HepG2 (cell line): ENCODE data around the gene MYOZ3. TPM values are rescaled to one million over a fixed set of nuclear protein-coding genes. Genes with fewer than 3 reads are reported as not detected.

Experiments
- ATAC-seq: fragments of 200-7000 bp; cut with Tn5 transposase; 3 replicates; pipeline ENCODE4 v1.9.1; 2020; ENCODE audit warnings: mild to moderate bottlenecking, moderate library complexity
- BruUV-seq: library from RNA; stranded (reverse); fragments of 400-500 nt; replicated peaks from 2 replicates; lab custom pipeline; 2021; lab: Mats Ljungman, UMichigan
- CTCF ChIA-PET: fragments of 300-600 bp; formaldehyde crosslinking; extraction: SDS; loops from one replicate; lab custom pipeline; 2021; ENCODE audit warnings: low total read pairs, inconsistent platforms, low intra/inter-chr PET ratio; lab: Yijun Ruan, JAX
- POLR2A ChIA-PET: fragments of 350-600 bp; sonication (Branson Sonifier 250); formaldehyde crosslinking; loops from one replicate; lab custom pipeline; 2020; ENCODE audit warnings: antibody characterized with exemption, inconsistent platforms; lab: Yijun Ruan, JAX
- DNase-seq: peaks from one replicate; pipeline ENCODE4 v3.0.0-alpha.2; 2015; ENCODE audit warnings: low spot score
- FAIRE-seq: peaks from 3 replicates; lab custom pipeline; 2011; peaks lifted over from hg19 to GRCh38; lab: Jason Lieb, UNC
- H2AFZ ChIP-seq: one replicate; pipeline ENCODE4 v1.6.1; 2011; ENCODE audit warnings: low read length, inconsistent platforms
- H3K27ac ChIP-seq: fragments of 300-600 bp; 3 replicates; pipeline ENCODE4 v1.8.0; 2011; ENCODE audit warnings: mixed run types, mild to moderate bottlenecking, mixed read lengths, low read length, inconsistent platforms; ENCODE audit not compliant: insufficient read depth; ENCODE audit errors: extremely low read length
- H3K27me3 ChIP-seq, 2 experiments: fragments of 200-600 bp in 1 of 2; 2 replicates in 1 of 2; 3 replicates in 1 of 2; pipeline versions ENCODE4 v1.6.0 to v1.8.0; 2011; ENCODE audit warnings: low read length in 2 of 2, mild to moderate bottlenecking in 2 of 2, moderate library complexity in 2 of 2, inconsistent platforms in 1 of 2; ENCODE audit not compliant: insufficient read depth in 2 of 2, control insufficient read depth in 1 of 2
- H3K36me3 ChIP-seq, 2 experiments: fragments of 200-600 bp in 1 of 2; replicated peaks in 1 of 2; 2 replicates in 1 of 2; 3 replicates in 1 of 2; pipeline versions ENCODE4 v1.5.1 to v1.8.0; 2011; ENCODE audit warnings: low read length in 2 of 2, inconsistent platforms in 1 of 2; ENCODE audit not compliant: insufficient read depth in 2 of 2, control insufficient read depth in 1 of 2
- H3K4me1 ChIP-seq: 2 replicates; pipeline ENCODE4 v1.5.1; 2012; ENCODE audit warnings: low read length, inconsistent platforms; ENCODE audit not compliant: insufficient read depth
- H3K4me2 ChIP-seq: 2 replicates; pipeline ENCODE4 v1.6.0; 2011; ENCODE audit warnings: low read depth, low read length, inconsistent platforms
- H3K4me3 ChIP-seq, 3 experiments: fragments of 200-600 bp in 1 of 3; sonication (generic), shearing (Covaris generic) in 1 of 3; replicated peaks in 1 of 3; 2 replicates each; pipeline ENCODE4 v1.5.1; 2011 to 2016; ENCODE audit warnings: low read length in 3 of 3, inconsistent platforms in 2 of 3, low read depth in 2 of 3, mild to moderate bottlenecking in 2 of 3, control low read depth in 1 of 3, mixed read lengths in 1 of 3; ENCODE audit not compliant: insufficient read depth in 1 of 3
- H3K79me2 ChIP-seq: one replicate; pipeline ENCODE4 v1.6.1; 2011; ENCODE audit warnings: low read length, inconsistent platforms; ENCODE audit not compliant: insufficient read depth
- H3K9ac ChIP-seq: 2 replicates; pipeline ENCODE4 v1.6.0; 2011; ENCODE audit warnings: mild to moderate bottlenecking, low read depth, low read length, inconsistent platforms; ENCODE audit not compliant: insufficient read depth
- H3K9me3 ChIP-seq: 2 replicates; pipeline ENCODE4 v1.5.1; 2012; ENCODE audit warnings: mild to moderate bottlenecking, low read length
- H4K20me1 ChIP-seq: 2 replicates; pipeline ENCODE4 v1.6.0; 2011; ENCODE audit warnings: inconsistent platforms, mild to moderate bottlenecking, low read length, moderate library complexity; ENCODE audit not compliant: insufficient read depth
- ATF5 ChIP-seq: sonication (generic); formaldehyde crosslinking; IDR thresholded peaks from 2 replicates; pipeline ENCODE4 v1.4.0; 2020; ENCODE audit warnings: mild to moderate bottlenecking, low read depth, missing genetic modification reagents
- CBFB ChIP-seq: sonication (generic); formaldehyde crosslinking; IDR thresholded peaks from 2 replicates; pipeline ENCODE4 v1.4.0; 2020; ENCODE audit warnings: missing genetic modification reagents
- CREBL2 ChIP-seq: sonication (generic); formaldehyde crosslinking; IDR thresholded peaks from 2 replicates; pipeline ENCODE4 v1.8.1; 2023; ENCODE audit warnings: missing genetic modification reagents, mild to moderate bottlenecking, borderline replicate concordance
- GLMP ChIP-seq: sonication (generic); formaldehyde crosslinking; IDR thresholded peaks from 2 replicates; pipeline ENCODE4 v1.9.0; 2021; ENCODE audit warnings: missing genetic modification reagents, mild to moderate bottlenecking, borderline replicate concordance
- NR0B2 ChIP-seq: sonication (generic); formaldehyde crosslinking; IDR thresholded peaks from 2 replicates; pipeline ENCODE4 v1.4.0; 2020; ENCODE audit warnings: mild to moderate bottlenecking, missing genetic modification reagents
- PLSCR1 ChIP-seq: sonication (generic); formaldehyde crosslinking; IDR thresholded peaks from 2 replicates; pipeline ENCODE4 v1.5.0; 2020; ENCODE audit warnings: missing genetic modification reagents, mild to moderate bottlenecking, borderline replicate concordance
- POLR2AphosphoS2 ChIP-seq: IDR thresholded peaks from 2 replicates; pipeline ENCODE4 v1.6.1; 2011; ENCODE audit warnings: low read depth, low read length, improper control_type of control experiment
- SP140L ChIP-seq: sonication (generic); formaldehyde crosslinking; IDR thresholded peaks from 2 replicates; pipeline ENCODE4 v1.4.0; 2020; ENCODE audit warnings: missing genetic modification reagents, borderline replicate concordance
- ZFP1 ChIP-seq: IDR thresholded peaks from 2 replicates; pipeline ENCODE4 v1.6.1; 2016
- ZNF570 ChIP-seq: sonication (generic); formaldehyde crosslinking; IDR thresholded peaks from 2 replicates; pipeline ENCODE4 v1.4.0; 2020; ENCODE audit warnings: mild to moderate bottlenecking, missing genetic modification reagents, borderline replicate concordance
- ZNF615 ChIP-seq: sonication (generic); formaldehyde crosslinking; IDR thresholded peaks from 2 replicates; pipeline ENCODE4 v1.5.0; 2020; ENCODE audit warnings: mild to moderate bottlenecking, missing genetic modification reagents, borderline replicate concordance
- ZNF709 ChIP-seq: sonication (generic); formaldehyde crosslinking; IDR thresholded peaks from 2 replicates; pipeline ENCODE4 v1.5.0; 2020; ENCODE audit warnings: mild to moderate bottlenecking, missing genetic modification reagents
- ZNF710 ChIP-seq: sonication (generic); formaldehyde crosslinking; IDR thresholded peaks from 2 replicates; pipeline ENCODE4 v1.5.0; 2020; ENCODE audit warnings: mild to moderate bottlenecking, missing genetic modification reagents, borderline replicate concordance
- ZSCAN22 ChIP-seq: sonication (generic); formaldehyde crosslinking; IDR thresholded peaks from 2 replicates; pipeline ENCODE4 v1.4.0; 2020; ENCODE audit warnings: mild to moderate bottlenecking, missing genetic modification reagents
- ZSCAN25 ChIP-seq: sonication (generic); formaldehyde crosslinking; IDR thresholded peaks from 2 replicates; pipeline ENCODE4 v1.8.0; 2022; ENCODE audit warnings: mild to moderate bottlenecking, missing genetic modification reagents
- WGBS: methylation state at CpG from one replicate; pipeline ENCODE4 v1.1.6; 2017; ENCODE audit warnings: low lambda C conversion rate; 5-methylcytosine and 5-hydroxymethylcytosine counted together
- in situ Hi-C: cut with HindIII; loops from 2 replicates; pipeline ENCODE4 v1.10.0; 2017; ENCODE audit warnings: low pct_unique_long_range_greater_than_20kb; ENCODE audit not compliant: extremely low pct_ligation_motif_present
- intact Hi-C: fragments of 100-400 bp; cut with micrococcal nuclease; formaldehyde crosslinking; loops from one replicate; pipeline ENCODE4 v1.10.0; 2022; ENCODE audit not compliant: unreplicated experiment
- polyA plus RNA-seq, 8 experiments: library from polyadenylated mRNA; depleted of rRNA in 3 of 8; stranded (reverse) in 7 of 8; unstranded in 1 of 8; fragments of >200 nt; fragmentation: Illumina TruSeq in 4 of 8; extraction: Trizol in 4 of 8; gene quantifications; 2 replicates each; pipeline versions ENCODE4 v1.2.1 to v1.2.3, GENCODE V29; 2011 to 2016; ENCODE audit warnings: low read depth in 4 of 8, missing spikeins in 1 of 8, mixed read lengths in 1 of 8; ENCODE audit not compliant: insufficient read depth in 1 of 8
- total RNA-seq, 5 experiments: library from RNA; depleted of rRNA; stranded (reverse); fragments of >200 nt; fragmentation: Illumina TruSeq; extraction: Trizol; gene quantifications; 2 replicates each; pipeline ENCODE4 v1.2.3, GENCODE V29; 2016; ENCODE audit warnings: low read depth in 1 of 5
- TF ChIP-seq, protein P1 (sequence below): sonication (generic); formaldehyde crosslinking; conservative IDR thresholded peaks from 2 replicates; pipeline ENCODE4 v1.8.0; 2022; ENCODE audit warnings: missing genetic modification reagents

MYOZ3 gene
- total and polyA plus RNA-seq, 2 of the 13 experiments (the other 11 are each of a cell fraction or from before 2014, with no cell fraction given) = 0.05 TPM; not detected in 1

- no peaks in the 10 kb centered on the region for H3K79me2 ChIP-seq
- no peaks in the 10 kb centered on the region for H4K20me1 ChIP-seq
- no peak for ATAC-seq
- H3K36me3 ChIP-seq = no peaks in the 10 kb centered on the region
- H3K27ac ChIP-seq = no peak overlapping the region
- no TSS peak for BruUV-seq
- POLR2A ChIA-PET = interaction anchor here (1.0 kb wide), 1 partner anchor 9 kb away, joined by 3 read pairs; the partner anchor contains the start of gene SYNPO
- H3K9me3 ChIP-seq = no peaks in the 10 kb centered on the region
- peaks cover 10% of the 10 kb centered on the region for H3K4me1 ChIP-seq
- no peak for FAIRE-seq
- H2AFZ ChIP-seq = no peak overlapping the region
- CTCF ChIA-PET = no interaction called here
- H3K27me3 ChIP-seq = peaks cover 0 to 9% of the 10 kb centered on the region in 2 experiments; a peak in 4 of 5 replicates
- no peak overlapping the region for H3K4me3 ChIP-seq
- in situ Hi-C loops = no loop called here
- 42% methylated on average over 5 of the region's 6 CpGs for WGBS
- DNase-seq = no peak
- H3K9ac ChIP-seq = no peak overlapping the region
- intact Hi-C loops = loop anchor here (10.0 kb wide), 1 partner anchor 167 kb away; no protein-coding TSS in a partner anchor
- H3K4me2 ChIP-seq = 0 out of 2 replicates have a peak overlapping the region, but pooled peaks have one; percentile 13
- no peak for TF ChIP-seq PLSCR1 (CRISPR knock-in tag)
- TF ChIP-seq ZNF710 (CRISPR knock-in tag) = no peak
- no peak for TF ChIP-seq POLR2AphosphoS2
- TF ChIP-seq GLMP (CRISPR knock-in tag) = no peak
- TF ChIP-seq ZSCAN22 = no peak
- no peak for TF ChIP-seq SP140L
- TF ChIP-seq ZNF709 (CRISPR knock-in tag) = no peak
- TF ChIP-seq ZFP1 (CRISPR knock-in tag) = no peak
- TF ChIP-seq CREBL2 = no peak
- TF ChIP-seq, protein P1, sequence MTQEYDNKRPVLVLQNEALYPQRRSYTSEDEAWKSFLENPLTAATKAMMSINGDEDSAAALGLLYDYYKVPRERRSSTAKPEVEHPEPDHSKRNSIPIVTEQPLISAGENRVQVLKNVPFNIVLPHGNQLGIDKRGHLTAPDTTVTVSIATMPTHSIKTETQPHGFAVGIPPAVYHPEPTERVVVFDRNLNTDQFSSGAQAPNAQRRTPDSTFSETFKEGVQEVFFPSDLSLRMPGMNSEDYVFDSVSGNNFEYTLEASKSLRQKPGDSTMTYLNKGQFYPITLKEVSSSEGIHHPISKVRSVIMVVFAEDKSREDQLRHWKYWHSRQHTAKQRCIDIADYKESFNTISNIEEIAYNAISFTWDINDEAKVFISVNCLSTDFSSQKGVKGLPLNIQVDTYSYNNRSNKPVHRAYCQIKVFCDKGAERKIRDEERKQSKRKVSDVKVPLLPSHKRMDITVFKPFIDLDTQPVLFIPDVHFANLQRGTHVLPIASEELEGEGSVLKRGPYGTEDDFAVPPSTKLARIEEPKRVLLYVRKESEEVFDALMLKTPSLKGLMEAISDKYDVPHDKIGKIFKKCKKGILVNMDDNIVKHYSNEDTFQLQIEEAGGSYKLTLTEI = no peak
- TF ChIP-seq ZNF615 = no peak
- TF ChIP-seq CBFB (CRISPR knock-in tag) = no peak
- no peak for TF ChIP-seq NR0B2 (CRISPR knock-in tag)
- no peak for TF ChIP-seq ZSCAN25 (CRISPR knock-in tag)
- TF ChIP-seq ZNF570 = no peak
- no peak for TF ChIP-seq ATF5 (CRISPR knock-in tag)
Measured at GRCh38 chr5:150631326-150631701, 29.7 kb upstream of the MYOZ3 start.
